ENCODE measurements around the gene PAK2. TPM values are rescaled to one million over a fixed set of nuclear protein-coding genes. Genes with fewer than 3 reads are reported as not detected.

PAK2 gene
- total RNA-seq, 1 experiment from 2014 or later = 102 TPM

DNA sequence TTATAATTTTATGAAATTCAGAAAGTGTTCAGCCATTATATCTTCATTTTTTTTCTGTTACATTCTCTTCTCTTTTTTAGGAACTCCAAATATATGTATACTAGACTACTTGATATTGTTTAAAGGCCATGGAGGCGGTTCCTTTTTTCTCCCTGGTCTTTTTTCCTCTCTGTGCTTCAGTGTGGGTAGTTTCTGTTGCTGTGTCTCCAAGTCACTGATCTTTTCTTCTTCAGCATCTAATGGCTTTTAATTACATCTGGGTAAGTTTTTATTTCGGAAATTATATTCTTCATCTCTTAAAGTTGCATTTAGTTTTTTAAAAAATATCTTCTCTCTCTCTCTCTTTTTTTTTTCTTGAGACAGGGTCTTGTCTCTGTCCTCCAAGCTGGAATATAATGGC lies 18.6 kb upstream of the PAK2 start:
- CTCF ChIA-PET = no interaction called here
- DNase-seq (ENCODE audit: low spot score) = no peak
- no peak for TF ChIP-seq EZH2 (IDR thresholded peaks at IDR 0.05; ENCODE audit: borderline replicate concordance, low read depth, low read length, poor library complexity, severe bottlenecking)
- TF ChIP-seq, protein P1, sequence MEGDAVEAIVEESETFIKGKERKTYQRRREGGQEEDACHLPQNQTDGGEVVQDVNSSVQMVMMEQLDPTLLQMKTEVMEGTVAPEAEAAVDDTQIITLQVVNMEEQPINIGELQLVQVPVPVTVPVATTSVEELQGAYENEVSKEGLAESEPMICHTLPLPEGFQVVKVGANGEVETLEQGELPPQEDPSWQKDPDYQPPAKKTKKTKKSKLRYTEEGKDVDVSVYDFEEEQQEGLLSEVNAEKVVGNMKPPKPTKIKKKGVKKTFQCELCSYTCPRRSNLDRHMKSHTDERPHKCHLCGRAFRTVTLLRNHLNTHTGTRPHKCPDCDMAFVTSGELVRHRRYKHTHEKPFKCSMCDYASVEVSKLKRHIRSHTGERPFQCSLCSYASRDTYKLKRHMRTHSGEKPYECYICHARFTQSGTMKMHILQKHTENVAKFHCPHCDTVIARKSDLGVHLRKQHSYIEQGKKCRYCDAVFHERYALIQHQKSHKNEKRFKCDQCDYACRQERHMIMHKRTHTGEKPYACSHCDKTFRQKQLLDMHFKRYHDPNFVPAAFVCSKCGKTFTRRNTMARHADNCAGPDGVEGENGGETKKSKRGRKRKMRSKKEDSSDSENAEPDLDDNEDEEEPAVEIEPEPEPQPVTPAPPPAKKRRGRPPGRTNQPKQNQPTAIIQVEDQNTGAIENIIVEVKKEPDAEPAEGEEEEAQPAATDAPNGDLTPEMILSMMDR (conservative IDR thresholded peaks at IDR 0.05; ENCODE audit: low read depth, low read length) = no peak
- Histone ChIP-seq H3K27ac (ENCODE audit: low read depth, low read length, poor library complexity, severe bottlenecking) (no peak overlapping the region), H3K9me3 (ENCODE audit: low read depth, low read length, poor library complexity, severe bottlenecking) (peaks cover 7% of the 10 kb centered on the region), H3K36me3 (ENCODE audit: insufficient read depth, low read length, poor library complexity, severe bottlenecking) (peaks cover 45% of the 10 kb centered on the region), H3K4me3 (ENCODE audit: low read depth, low read length, poor library complexity, severe bottlenecking) (no peak overlapping the region), H3K27me3 (replicated peaks; ENCODE audit: insufficient read depth, low read depth, low read length, poor library complexity) (no peaks in the 10 kb centered on the region), H3K4me1 (ENCODE audit: insufficient read depth, low read length, poor library complexity, severe bottlenecking) (no peaks in the 10 kb centered on the region)
- POLR2A ChIA-PET (ENCODE audit: low non-redundant PET) = no interaction called here
- intact Hi-C loops (cut with micrococcal nuclease; ENCODE audit: unreplicated experiment) = no loop called here
- BruUV-seq (replicated peaks) = no TSS peak

DNA sequence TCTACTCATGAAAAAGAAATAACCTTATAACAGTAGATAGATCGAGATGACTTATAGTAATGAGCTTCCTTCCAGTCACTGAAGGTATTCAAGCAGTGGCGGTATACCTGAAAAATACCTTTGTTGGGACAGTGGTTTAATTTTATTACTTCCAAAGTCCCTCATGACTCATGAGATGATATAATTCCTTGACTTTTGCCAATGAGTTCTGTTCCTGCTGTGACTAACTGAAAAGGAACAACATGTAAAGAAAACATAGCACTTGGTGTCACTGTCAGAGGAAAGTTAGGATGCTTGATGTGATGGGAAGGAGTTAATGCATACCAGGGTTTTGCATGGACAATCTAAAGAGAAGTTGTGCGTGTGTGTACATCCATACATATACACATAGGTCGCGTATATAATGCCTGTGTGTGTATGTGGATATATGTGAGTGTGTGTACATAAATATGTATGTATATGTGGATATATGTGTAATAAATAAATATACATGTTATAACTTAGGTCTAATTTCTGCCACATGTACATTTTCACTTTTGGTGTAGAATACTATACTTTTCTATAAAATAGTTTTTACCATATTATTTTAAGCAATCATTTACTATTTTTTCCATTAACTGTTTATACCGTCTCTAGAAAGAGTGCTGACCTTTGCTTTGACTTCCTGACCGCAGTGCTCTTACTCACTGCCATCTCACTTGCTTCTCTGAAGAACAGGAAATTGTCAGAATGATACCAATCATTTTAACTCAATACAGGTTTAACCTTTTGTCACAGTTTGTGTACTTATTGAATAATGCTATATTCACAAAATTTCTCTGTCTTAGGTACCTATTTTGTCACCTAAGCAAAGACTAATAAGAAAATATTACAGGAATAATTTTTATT lies 12.6 kb upstream of the PAK2 start:
- TF ChIP-seq, protein P1 (conservative IDR thresholded peaks at IDR 0.05; ENCODE audit: low read depth, low read length) = no peak
- no peak for TF ChIP-seq EZH2 (IDR thresholded peaks at IDR 0.05; ENCODE audit: borderline replicate concordance, low read depth, low read length, poor library complexity, severe bottlenecking)
- ChIA-PET POLR2A (ENCODE audit: low non-redundant PET) (no interaction called here), CTCF (no interaction called here)
- intact Hi-C loops (cut with micrococcal nuclease; ENCODE audit: unreplicated experiment) = no loop called here
- H3K27me3 ChIP-seq (replicated peaks; ENCODE audit: insufficient read depth, low read depth, low read length, poor library complexity) = no peaks in the 10 kb centered on the region
- H3K27ac ChIP-seq (ENCODE audit: low read depth, low read length, poor library complexity, severe bottlenecking) = no peak overlapping the region
- no peak overlapping the region for H3K4me3 ChIP-seq (ENCODE audit: low read depth, low read length, poor library complexity, severe bottlenecking)
- H3K9me3 ChIP-seq (ENCODE audit: low read depth, low read length, poor library complexity, severe bottlenecking) = no peaks in the 10 kb centered on the region
- no TSS peak for BruUV-seq (replicated peaks)
- no peaks in the 10 kb centered on the region for H3K4me1 ChIP-seq (ENCODE audit: insufficient read depth, low read length, poor library complexity, severe bottlenecking)
- DNase-seq (ENCODE audit: low spot score) = no peak
- H3K36me3 ChIP-seq (ENCODE audit: insufficient read depth, low read length, poor library complexity, severe bottlenecking) = peaks cover 28% of the 10 kb centered on the region

DNA sequence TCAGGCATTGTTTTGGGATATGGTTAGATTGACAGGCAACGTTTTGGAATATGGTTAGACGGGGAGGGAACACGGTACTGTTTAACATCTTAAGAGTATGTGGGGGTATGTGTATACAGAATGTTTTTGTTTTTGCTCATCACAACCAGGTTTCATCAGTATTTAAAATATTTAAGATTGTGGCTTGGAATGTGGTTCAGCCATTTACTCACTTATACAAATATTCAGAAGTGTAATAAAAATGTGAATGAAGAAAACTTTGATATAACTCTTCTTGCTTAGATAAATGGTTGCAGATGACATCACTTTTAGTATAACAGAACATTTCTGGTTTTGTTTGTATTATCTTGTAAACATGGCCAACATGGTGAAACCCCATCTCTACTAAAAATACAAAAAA lies 3.9 kb upstream of the PAK2 start:
- Histone ChIP-seq H3K27ac (ENCODE audit: low read depth, low read length, poor library complexity, severe bottlenecking) (no peak overlapping the region), H3K27me3 (replicated peaks; ENCODE audit: insufficient read depth, low read depth, low read length, poor library complexity) (no peaks in the 10 kb centered on the region), H3K9me3 (ENCODE audit: low read depth, low read length, poor library complexity, severe bottlenecking) (no peaks in the 10 kb centered on the region), H3K36me3 (ENCODE audit: insufficient read depth, low read length, poor library complexity, severe bottlenecking) (peaks cover 13% of the 10 kb centered on the region), H3K4me3 (ENCODE audit: low read depth, low read length, poor library complexity, severe bottlenecking) (no peak overlapping the region), H3K4me1 (ENCODE audit: insufficient read depth, low read length, poor library complexity, severe bottlenecking) (no peaks in the 10 kb centered on the region)
- DNase-seq (ENCODE audit: low spot score) = no peak
- TF ChIP-seq, protein P1 (conservative IDR thresholded peaks at IDR 0.05; ENCODE audit: low read depth, low read length) = no peak
- no peak for TF ChIP-seq EZH2 (IDR thresholded peaks at IDR 0.05; ENCODE audit: borderline replicate concordance, low read depth, low read length, poor library complexity, severe bottlenecking)
- POLR2A ChIA-PET (ENCODE audit: low non-redundant PET) = no interaction called here
- BruUV-seq (replicated peaks) = no TSS peak
- intact Hi-C loops (cut with micrococcal nuclease; ENCODE audit: unreplicated experiment) = no loop called here
- CTCF ChIA-PET = no interaction called here
